NT2/D1 (cell line): ENCODE results near the gene MOV10L1.

ENCODE experiments used
- SUZ12 ChIP-seq: IDR thresholded peaks from 2 replicates; pipeline ENCODE4 v1.6.1; 2011; ENCODE audit not compliant: insufficient read length, insufficient read depth; ENCODE audit errors: extremely low read depth
- YY1 ChIP-seq: IDR thresholded peaks from 2 replicates; pipeline ENCODE4 v1.6.1; 2011; ENCODE audit not compliant: insufficient read length, insufficient read depth
- ZNF274 ChIP-seq: IDR thresholded peaks from 2 replicates; pipeline ENCODE4 v1.6.1; 2011; ENCODE audit warnings: mild to moderate bottlenecking, low read depth, low read length

- no peak for TF ChIP-seq YY1
- TF ChIP-seq SUZ12 = no peak
- no peak for TF ChIP-seq ZNF274
Observed at GRCh38 chr22:50139843-50140415, 50.1 kb downstream of the MOV10L1 start.
